ENCODE measurements around the gene SULT4A1. TPM values are rescaled to one million over a fixed set of nuclear protein-coding genes. Genes with fewer than 3 reads are reported as not detected.

Gene SULT4A1
- total and polyA plus RNA-seq, 2 experiments from 2014 or later, result 4.7 to 5.2 TPM

DNA sequence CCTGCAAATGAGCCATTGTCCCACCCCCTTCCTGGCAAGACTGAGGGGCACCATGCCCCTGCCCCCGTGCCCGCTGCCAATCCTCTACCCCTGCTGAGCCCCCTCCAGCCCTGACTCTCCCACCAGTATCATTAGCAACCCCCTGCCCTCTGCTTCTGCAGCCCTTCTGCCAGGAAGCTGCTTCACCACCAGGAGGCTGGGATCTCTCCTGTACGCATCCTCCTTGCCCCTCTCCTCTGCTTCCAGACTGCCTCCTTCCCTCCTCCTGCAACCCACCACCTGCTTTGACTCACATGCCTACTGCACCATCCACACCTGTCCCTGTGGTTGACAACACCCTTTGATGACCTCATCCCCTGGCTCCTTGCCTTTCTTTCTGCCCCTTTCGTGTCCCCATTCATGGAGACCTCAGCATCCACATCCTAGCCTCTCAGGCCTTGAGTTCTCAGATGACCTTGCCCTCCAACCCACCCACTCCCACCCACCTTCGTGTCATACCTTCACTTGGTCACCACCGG, 47.9 kb upstream of the SULT4A1 start:
- H3F3A ChIP-seq (replicated peaks; ENCODE audit: low read depth), result no peaks in the 10 kb centered on the region
- Mint-ChIP-seq H3K27me3 (ENCODE audit: insufficient read depth, low read depth, poor library complexity) (peaks cover 14% of the 10 kb centered on the region), H3K4me1 (peaks cover 5% of the 10 kb centered on the region; the same call in 2 of the 3 replicates), H3K27ac (no peak overlapping the region), H3K4me3 (no peak overlapping the region), H3K9me3 (peaks cover 17% of the 10 kb centered on the region), H3K36me3 (ENCODE audit: low read depth) (0 out of 3 replicates have a peak, but pooled peaks cover 2% of the 10 kb centered on the region)
- H3K9me2 ChIP-seq (ENCODE audit: insufficient read depth), result peaks cover 8% of the 10 kb centered on the region; the same call in 1 of the 2 replicates
- H3K4me2 ChIP-seq, result no peak overlapping the region
- no peaks in the 10 kb centered on the region for H4K20me1 ChIP-seq (replicated peaks; ENCODE audit: insufficient read depth)
- H3K79me2 ChIP-seq (replicated peaks; ENCODE audit: insufficient read depth), result no peaks in the 10 kb centered on the region
- H2AFZ ChIP-seq, result no peak overlapping the region
- H3K27ac ChIP-seq (ENCODE audit: low read depth), result no peak overlapping the region
- TF ChIP-seq, protein P1, sequence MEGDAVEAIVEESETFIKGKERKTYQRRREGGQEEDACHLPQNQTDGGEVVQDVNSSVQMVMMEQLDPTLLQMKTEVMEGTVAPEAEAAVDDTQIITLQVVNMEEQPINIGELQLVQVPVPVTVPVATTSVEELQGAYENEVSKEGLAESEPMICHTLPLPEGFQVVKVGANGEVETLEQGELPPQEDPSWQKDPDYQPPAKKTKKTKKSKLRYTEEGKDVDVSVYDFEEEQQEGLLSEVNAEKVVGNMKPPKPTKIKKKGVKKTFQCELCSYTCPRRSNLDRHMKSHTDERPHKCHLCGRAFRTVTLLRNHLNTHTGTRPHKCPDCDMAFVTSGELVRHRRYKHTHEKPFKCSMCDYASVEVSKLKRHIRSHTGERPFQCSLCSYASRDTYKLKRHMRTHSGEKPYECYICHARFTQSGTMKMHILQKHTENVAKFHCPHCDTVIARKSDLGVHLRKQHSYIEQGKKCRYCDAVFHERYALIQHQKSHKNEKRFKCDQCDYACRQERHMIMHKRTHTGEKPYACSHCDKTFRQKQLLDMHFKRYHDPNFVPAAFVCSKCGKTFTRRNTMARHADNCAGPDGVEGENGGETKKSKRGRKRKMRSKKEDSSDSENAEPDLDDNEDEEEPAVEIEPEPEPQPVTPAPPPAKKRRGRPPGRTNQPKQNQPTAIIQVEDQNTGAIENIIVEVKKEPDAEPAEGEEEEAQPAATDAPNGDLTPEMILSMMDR (conservative IDR thresholded peaks at IDR 0.05; ENCODE audit: low read depth in 2 of 2), result no peak
- TF ChIP-seq, protein P2, sequence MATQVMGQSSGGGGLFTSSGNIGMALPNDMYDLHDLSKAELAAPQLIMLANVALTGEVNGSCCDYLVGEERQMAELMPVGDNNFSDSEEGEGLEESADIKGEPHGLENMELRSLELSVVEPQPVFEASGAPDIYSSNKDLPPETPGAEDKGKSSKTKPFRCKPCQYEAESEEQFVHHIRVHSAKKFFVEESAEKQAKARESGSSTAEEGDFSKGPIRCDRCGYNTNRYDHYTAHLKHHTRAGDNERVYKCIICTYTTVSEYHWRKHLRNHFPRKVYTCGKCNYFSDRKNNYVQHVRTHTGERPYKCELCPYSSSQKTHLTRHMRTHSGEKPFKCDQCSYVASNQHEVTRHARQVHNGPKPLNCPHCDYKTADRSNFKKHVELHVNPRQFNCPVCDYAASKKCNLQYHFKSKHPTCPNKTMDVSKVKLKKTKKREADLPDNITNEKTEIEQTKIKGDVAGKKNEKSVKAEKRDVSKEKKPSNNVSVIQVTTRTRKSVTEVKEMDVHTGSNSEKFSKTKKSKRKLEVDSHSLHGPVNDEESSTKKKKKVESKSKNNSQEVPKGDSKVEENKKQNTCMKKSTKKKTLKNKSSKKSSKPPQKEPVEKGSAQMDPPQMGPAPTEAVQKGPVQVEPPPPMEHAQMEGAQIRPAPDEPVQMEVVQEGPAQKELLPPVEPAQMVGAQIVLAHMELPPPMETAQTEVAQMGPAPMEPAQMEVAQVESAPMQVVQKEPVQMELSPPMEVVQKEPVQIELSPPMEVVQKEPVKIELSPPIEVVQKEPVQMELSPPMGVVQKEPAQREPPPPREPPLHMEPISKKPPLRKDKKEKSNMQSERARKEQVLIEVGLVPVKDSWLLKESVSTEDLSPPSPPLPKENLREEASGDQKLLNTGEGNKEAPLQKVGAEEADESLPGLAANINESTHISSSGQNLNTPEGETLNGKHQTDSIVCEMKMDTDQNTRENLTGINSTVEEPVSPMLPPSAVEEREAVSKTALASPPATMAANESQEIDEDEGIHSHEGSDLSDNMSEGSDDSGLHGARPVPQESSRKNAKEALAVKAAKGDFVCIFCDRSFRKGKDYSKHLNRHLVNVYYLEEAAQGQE (IDR thresholded peaks at IDR 0.05; ENCODE audit: unreplicated experiment), result no peak
- TF ChIP-seq, protein P3, sequence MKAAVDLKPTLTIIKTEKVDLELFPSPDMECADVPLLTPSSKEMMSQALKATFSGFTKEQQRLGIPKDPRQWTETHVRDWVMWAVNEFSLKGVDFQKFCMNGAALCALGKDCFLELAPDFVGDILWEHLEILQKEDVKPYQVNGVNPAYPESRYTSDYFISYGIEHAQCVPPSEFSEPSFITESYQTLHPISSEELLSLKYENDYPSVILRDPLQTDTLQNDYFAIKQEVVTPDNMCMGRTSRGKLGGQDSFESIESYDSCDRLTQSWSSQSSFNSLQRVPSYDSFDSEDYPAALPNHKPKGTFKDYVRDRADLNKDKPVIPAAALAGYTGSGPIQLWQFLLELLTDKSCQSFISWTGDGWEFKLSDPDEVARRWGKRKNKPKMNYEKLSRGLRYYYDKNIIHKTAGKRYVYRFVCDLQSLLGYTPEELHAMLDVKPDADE (IDR thresholded peaks at IDR 0.05), result no peak
- TF ChIP-seq STAT1 (IDR thresholded peaks at IDR 0.05; ENCODE audit: unreplicated experiment) (no peak), CREB1 (CRISPR knock-in tag; IDR thresholded peaks at IDR 0.05; ENCODE audit: low read depth) (no peak), EZH2 (IDR thresholded peaks at IDR 0.05; ENCODE audit: low read depth, unreplicated experiment) (no peak), JUNB (IDR thresholded peaks at IDR 0.05; ENCODE audit: unreplicated experiment) (no peak), ZNF114 (CRISPR knock-in tag; IDR thresholded peaks at IDR 0.05) (no peak), NANOG (IDR thresholded peaks at IDR 0.05; ENCODE audit: borderline replicate concordance) (no peak), EZH2phosphoT487 (IDR thresholded peaks at IDR 0.05; ENCODE audit: unreplicated experiment) (no peak), ZNF331 (CRISPR knock-in tag; IDR thresholded peaks at IDR 0.05; ENCODE audit: low read depth) (no peak), POLR2AphosphoS5 (IDR thresholded peaks at IDR 0.05; ENCODE audit: low read depth) (no peak)
- TF ChIP-seq, protein P4, sequence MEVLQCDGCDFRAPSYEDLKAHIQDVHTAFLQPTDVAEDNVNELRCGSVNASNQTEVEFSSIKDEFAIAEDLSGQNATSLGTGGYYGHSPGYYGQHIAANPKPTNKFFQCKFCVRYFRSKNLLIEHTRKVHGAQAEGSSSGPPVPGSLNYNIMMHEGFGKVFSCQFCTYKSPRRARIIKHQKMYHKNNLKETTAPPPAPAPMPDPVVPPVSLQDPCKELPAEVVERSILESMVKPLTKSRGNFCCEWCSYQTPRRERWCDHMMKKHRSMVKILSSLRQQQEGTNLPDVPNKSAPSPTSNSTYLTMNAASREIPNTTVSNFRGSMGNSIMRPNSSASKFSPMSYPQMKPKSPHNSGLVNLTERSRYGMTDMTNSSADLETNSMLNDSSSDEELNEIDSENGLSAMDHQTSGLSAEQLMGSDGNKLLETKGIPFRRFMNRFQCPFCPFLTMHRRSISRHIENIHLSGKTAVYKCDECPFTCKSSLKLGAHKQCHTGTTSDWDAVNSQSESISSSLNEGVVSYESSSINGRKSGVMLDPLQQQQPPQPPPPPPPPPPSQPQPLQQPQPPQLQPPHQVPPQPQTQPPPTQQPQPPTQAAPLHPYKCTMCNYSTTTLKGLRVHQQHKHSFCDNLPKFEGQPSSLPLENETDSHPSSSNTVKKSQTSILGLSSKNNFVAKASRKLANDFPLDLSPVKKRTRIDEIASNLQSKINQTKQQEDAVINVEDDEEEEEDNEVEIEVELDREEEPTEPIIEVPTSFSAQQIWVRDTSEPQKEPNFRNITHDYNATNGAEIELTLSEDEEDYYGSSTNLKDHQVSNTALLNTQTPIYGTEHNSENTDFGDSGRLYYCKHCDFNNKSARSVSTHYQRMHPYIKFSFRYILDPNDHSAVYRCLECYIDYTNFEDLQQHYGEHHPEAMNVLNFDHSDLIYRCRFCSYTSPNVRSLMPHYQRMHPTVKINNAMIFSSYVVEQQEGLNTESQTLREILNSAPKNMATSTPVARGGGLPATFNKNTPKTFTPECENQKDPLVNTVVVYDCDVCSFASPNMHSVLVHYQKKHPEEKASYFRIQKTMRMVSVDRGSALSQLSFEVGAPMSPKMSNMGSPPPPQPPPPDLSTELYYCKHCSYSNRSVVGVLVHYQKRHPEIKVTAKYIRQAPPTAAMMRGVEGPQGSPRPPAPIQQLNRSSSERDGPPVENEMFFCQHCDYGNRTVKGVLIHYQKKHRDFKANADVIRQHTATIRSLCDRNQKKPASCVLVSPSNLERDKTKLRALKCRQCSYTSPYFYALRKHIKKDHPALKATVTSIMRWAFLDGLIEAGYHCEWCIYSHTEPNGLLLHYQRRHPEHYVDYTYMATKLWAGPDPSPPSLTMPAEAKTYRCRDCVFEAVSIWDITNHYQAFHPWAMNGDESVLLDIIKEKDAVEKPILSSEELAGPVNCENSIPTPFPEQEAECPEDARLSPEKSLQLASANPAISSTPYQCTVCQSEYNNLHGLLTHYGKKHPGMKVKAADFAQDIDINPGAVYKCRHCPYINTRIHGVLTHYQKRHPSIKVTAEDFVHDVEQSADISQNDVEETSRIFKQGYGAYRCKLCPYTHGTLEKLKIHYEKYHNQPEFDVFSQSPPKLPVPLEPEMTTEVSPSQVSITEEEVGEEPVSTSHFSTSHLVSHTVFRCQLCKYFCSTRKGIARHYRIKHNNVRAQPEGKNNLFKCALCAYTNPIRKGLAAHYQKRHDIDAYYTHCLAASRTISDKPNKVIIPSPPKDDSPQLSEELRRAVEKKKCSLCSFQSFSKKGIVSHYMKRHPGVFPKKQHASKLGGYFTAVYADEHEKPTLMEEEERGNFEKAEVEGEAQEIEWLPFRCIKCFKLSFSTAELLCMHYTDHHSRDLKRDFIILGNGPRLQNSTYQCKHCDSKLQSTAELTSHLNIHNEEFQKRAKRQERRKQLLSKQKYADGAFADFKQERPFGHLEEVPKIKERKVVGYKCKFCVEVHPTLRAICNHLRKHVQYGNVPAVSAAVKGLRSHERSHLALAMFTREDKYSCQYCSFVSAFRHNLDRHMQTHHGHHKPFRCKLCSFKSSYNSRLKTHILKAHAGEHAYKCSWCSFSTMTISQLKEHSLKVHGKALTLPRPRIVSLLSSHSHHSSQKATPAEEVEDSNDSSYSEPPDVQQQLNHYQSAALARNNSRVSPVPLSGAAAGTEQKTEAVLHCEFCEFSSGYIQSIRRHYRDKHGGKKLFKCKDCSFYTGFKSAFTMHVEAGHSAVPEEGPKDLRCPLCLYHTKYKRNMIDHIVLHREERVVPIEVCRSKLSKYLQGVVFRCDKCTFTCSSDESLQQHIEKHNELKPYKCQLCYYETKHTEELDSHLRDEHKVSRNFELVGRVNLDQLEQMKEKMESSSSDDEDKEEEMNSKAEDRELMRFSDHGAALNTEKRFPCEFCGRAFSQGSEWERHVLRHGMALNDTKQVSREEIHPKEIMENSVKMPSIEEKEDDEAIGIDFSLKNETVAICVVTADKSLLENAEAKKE (CRISPR knock-in tag; IDR thresholded peaks at IDR 0.05), result no peak
- H3K4me3 ChIP-seq, result no peak overlapping the region
- DNase-seq (ENCODE audit: low spot score) (no peak), ATAC-seq (no peak)
- H3K4me1 ChIP-seq (ENCODE audit: insufficient read depth), result no peaks in the 10 kb centered on the region
- no peaks in the 10 kb centered on the region for H3K27me3 ChIP-seq (ENCODE audit: insufficient read depth)
- no peaks in the 10 kb centered on the region for H3K36me3 ChIP-seq (ENCODE audit: insufficient read depth)

All from GM23338 (cell line).